ENCODE results near the gene RPS6KA2.

RPS6KA2 gene

DNA sequence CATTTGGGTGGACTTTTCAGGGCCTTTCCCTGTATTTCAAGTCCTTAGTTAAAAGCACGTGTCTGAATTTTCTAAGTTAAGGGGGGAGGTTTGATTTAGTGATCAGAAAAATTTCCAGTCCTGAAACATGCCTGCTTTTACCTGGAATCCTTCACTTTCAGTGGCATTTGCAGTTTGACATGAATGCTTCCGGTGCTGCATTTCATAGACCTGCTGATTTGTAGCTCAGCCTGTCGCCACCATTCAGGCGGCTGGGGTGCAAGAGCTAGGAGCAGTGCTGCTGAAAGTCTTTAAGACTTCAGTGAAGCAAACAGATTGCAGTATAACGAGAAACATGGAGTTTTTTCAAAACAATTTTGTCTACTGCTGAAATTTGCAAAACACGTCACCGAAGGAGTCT is 14.0 kb downstream of the RPS6KA2 start:
- CTCF ChIA-PET = no interaction called here
- POLR2A ChIA-PET = interaction anchor here (1.4 kb wide), 1 partner anchor 14 kb away, joined by 8 read pairs; the partner anchor contains the start of gene RPS6KA2

DNA sequence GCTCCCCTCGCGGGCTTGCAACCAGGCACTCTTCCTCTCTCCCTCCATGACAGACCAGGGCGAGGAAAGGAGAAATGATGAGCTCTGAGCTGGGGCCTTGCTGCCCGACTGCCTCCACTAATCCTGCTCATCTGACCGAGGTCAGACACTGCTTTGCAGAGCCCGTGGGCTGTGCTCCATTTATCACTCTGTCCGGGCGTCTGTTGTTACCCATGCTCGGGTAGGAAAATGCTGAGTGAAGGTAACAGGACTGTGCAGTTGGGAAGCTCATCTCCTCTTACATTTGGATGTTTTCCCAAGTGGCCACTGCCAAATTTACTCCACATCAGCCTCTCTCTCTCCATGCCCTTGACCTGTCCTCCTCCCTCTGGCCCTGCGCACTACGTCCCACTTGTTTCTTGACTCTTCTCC is 14.6 kb downstream of the RPS6KA2 start:
- POLR2A ChIA-PET = interaction anchor here (1.4 kb wide), 1 partner anchor 14 kb away, joined by 8 read pairs; the partner anchor contains the start of gene RPS6KA2
- no peak for TF ChIP-seq CTBP1 (IDR thresholded peaks at IDR 0.05; ENCODE audit: borderline replicate concordance)
- TF ChIP-seq SP1 (IDR thresholded peaks at IDR 0.05) = no peak
- TF ChIP-seq TARDBP (IDR thresholded peaks at IDR 0.05) = no peak
- TF ChIP-seq L3MBTL2 (conservative IDR thresholded peaks at IDR 0.05) = no peak
- TF ChIP-seq LEF1 (IDR thresholded peaks at IDR 0.05; ENCODE audit: borderline replicate concordance) = no peak
- no peak for TF ChIP-seq BHLHE40 (IDR thresholded peaks at IDR 0.05; ENCODE audit: borderline replicate concordance)

More for the DNA sequence above, 14.0 kb downstream of the RPS6KA2 start:
- no peak for TF ChIP-seq FOXM1 (IDR thresholded peaks at IDR 0.05; ENCODE audit: borderline replicate concordance)
- no peak for TF ChIP-seq NFRKB (IDR thresholded peaks at IDR 0.05)
- no peak for TF ChIP-seq BHLHE40 (IDR thresholded peaks at IDR 0.05; ENCODE audit: borderline replicate concordance)
- TF ChIP-seq ZNF384 (IDR thresholded peaks at IDR 0.05) = no peak
- TF ChIP-seq SUZ12 (IDR thresholded peaks at IDR 0.05) = no peak
- no peak for TF ChIP-seq FOXK2 (IDR thresholded peaks at IDR 0.05)
- no peak for TF ChIP-seq TARDBP (IDR thresholded peaks at IDR 0.05)
- TF ChIP-seq, protein P1, sequence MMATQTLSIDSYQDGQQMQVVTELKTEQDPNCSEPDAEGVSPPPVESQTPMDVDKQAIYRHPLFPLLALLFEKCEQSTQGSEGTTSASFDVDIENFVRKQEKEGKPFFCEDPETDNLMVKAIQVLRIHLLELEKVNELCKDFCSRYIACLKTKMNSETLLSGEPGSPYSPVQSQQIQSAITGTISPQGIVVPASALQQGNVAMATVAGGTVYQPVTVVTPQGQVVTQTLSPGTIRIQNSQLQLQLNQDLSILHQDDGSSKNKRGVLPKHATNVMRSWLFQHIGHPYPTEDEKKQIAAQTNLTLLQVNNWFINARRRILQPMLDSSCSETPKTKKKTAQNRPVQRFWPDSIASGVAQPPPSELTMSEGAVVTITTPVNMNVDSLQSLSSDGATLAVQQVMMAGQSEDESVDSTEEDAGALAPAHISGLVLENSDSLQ (IDR thresholded peaks at IDR 0.05) = no peak
- TF ChIP-seq HDGF (IDR thresholded peaks at IDR 0.05; ENCODE audit: borderline replicate concordance) = no peak
- TF ChIP-seq ARNT (IDR thresholded peaks at IDR 0.05) = no peak
- no peak for DNase-seq (ENCODE audit: extremely low spot score)

DNA sequence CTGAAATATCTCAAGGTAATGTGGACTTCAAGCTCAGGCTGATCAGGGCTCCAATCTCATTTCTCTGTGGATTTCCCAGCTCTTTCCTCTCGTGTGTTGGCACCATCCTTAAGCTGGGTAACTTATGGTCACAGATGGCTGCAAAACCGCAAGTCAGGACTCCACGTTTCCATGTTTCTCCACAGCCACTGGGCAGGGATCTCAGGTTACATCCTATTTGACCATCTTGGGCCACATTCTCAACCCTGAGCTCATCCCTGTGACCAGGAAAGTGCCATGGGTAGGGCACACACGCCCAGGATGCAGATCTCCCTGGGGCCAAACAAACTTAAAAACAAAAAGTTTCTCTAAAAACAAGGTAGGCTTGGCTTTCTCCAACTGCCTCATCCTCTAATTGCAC is 15.4 kb downstream of the RPS6KA2 start:
- TF ChIP-seq FOXM1 (IDR thresholded peaks at IDR 0.05; ENCODE audit: borderline replicate concordance) = no peak
- TF ChIP-seq FOXK2 (IDR thresholded peaks at IDR 0.05) = no peak
- no peak for TF ChIP-seq FOXA1 (IDR thresholded peaks at IDR 0.05)
- TF ChIP-seq SUZ12 (IDR thresholded peaks at IDR 0.05) = no peak
- TF ChIP-seq ELF4 (IDR thresholded peaks at IDR 0.05) = no peak
- no peak for TF ChIP-seq TARDBP (IDR thresholded peaks at IDR 0.05)
- TF ChIP-seq, protein P1 (IDR thresholded peaks at IDR 0.05) = no peak
- POLR2A ChIA-PET = no interaction called here
- DNase-seq (ENCODE audit: extremely low spot score) = no peak
- CTCF ChIA-PET = no interaction called here

More for the DNA sequence above, 14.6 kb downstream of the RPS6KA2 start:
- no peak for DNase-seq (ENCODE audit: extremely low spot score)
- CTCF ChIA-PET = no interaction called here

DNA sequence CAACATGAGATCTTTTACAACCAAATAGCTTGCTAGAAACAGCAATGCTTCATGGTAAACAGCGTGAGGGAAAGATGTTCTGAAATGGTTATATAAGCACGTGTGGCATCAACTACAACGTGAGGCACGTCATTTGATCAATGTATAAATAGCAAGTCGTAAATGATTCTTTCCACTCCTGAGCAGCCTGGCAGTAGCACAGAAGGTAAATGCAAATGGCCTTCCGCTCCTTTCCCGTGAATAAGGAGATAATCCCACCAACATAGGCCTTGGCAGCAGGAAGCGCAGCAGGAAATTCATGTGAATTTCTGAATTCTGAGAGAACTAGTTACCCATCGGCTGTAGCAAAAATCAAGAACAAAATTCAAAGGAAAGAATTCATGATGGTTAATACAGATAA is 17.0 kb downstream of the RPS6KA2 start:
- POLR2A ChIA-PET = no interaction called here
- CTCF ChIA-PET = no interaction called here
- no peak for TF ChIP-seq SUZ12 (IDR thresholded peaks at IDR 0.05)
- no peak for TF ChIP-seq TARDBP (IDR thresholded peaks at IDR 0.05)
- TF ChIP-seq ELF4 (IDR thresholded peaks at IDR 0.05) = no peak
- TF ChIP-seq BHLHE40 (IDR thresholded peaks at IDR 0.05; ENCODE audit: borderline replicate concordance) = no peak
- no peak for TF ChIP-seq ZNF384 (IDR thresholded peaks at IDR 0.05)
- TF ChIP-seq L3MBTL2 (conservative IDR thresholded peaks at IDR 0.05) = no peak
- TF ChIP-seq CTBP1 (IDR thresholded peaks at IDR 0.05; ENCODE audit: borderline replicate concordance) = no peak
- no peak for DNase-seq (ENCODE audit: extremely low spot score)

DNA sequence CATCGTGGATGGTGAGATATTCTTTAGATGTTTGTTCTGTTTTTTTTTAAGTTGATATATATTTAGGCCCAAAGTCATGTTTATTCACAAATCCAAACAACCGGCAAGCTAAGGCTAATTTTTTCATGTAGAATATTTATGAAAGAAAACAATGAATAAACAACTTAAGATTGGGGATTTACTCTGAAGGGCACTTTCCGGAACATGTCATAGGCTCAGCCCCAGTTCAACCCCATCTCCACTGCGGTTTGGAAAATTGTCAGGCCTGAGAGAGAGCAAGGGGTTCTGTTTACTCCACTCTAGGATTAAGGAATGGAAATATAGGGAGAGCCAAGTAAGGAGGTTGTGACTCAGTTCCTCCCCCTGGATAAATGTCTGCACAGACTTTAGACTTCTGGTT is 18.3 kb downstream of the RPS6KA2 start:
- no peak for DNase-seq (ENCODE audit: extremely low spot score)
- TF ChIP-seq SP1 (IDR thresholded peaks at IDR 0.05) = no peak
- no peak for TF ChIP-seq FOXM1 (IDR thresholded peaks at IDR 0.05; ENCODE audit: borderline replicate concordance)
- no peak for TF ChIP-seq NFRKB (IDR thresholded peaks at IDR 0.05)
- TF ChIP-seq ELF4 (IDR thresholded peaks at IDR 0.05) = no peak
- TF ChIP-seq FOXK2 (IDR thresholded peaks at IDR 0.05) = no peak
- TF ChIP-seq HDGF (IDR thresholded peaks at IDR 0.05; ENCODE audit: borderline replicate concordance) = no peak
- TF ChIP-seq BHLHE40 (IDR thresholded peaks at IDR 0.05; ENCODE audit: borderline replicate concordance) = no peak
- no peak for TF ChIP-seq ARNT (IDR thresholded peaks at IDR 0.05)
- no peak for TF ChIP-seq ZNF384 (IDR thresholded peaks at IDR 0.05)
- POLR2A ChIA-PET = no interaction called here
- CTCF ChIA-PET = no interaction called here

DNA sequence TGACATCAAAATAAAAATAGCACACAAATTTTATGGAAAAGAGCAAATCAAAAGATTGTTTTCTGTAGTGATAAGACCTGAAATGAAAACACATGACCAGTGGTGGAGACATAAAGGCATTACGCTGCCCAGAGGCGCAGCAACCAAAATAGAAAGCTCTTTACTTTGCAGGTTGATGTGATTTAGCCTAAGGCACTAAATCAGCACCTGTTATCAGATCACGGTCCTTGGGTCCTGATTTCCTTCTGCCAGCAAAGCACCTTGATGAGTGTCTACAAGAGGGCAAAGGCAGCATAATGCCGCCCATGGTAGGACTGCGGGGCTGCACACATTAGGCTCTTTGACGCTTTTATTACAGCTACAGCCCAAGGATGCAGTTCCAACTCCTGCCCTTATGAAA is 21.3 kb downstream of the RPS6KA2 start:
- POLR2A ChIA-PET = no interaction called here
- no peak for DNase-seq (ENCODE audit: extremely low spot score)
- CTCF ChIA-PET = no interaction called here
- TF ChIP-seq FOXM1 (IDR thresholded peaks at IDR 0.05; ENCODE audit: borderline replicate concordance) (no peak), ELF4 (IDR thresholded peaks at IDR 0.05) (no peak), SP1 (IDR thresholded peaks at IDR 0.05) (no peak), ZNF384 (IDR thresholded peaks at IDR 0.05) (no peak), TARDBP (IDR thresholded peaks at IDR 0.05) (no peak), NFRKB (IDR thresholded peaks at IDR 0.05) (no peak), CTBP1 (IDR thresholded peaks at IDR 0.05; ENCODE audit: borderline replicate concordance) (no peak), SUZ12 (IDR thresholded peaks at IDR 0.05) (no peak), FOXA1 (IDR thresholded peaks at IDR 0.05) (no peak)

DNA sequence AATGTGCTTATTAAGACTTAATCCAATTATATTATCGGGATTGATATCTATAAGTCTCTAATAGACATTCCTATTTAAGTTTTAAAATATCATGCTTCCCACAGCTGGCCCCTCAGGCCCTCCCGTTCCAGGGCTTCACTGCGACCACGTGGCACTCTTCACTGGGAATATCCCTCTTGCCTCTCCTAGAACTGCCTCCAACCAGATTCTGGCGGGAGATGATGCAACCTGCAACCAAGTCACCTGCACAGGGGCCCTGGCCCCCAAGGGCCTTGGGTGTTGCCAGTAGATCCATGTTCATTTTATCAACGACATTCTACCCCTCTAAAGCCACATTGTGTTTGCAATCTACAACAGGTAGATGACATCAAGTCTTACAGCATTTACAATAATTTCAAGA is 22.1 kb downstream of the RPS6KA2 start:
- CTCF ChIA-PET = no interaction called here
- POLR2A ChIA-PET = no interaction called here
- no peak for TF ChIP-seq ELF4 (IDR thresholded peaks at IDR 0.05)
- TF ChIP-seq ARNT (IDR thresholded peaks at IDR 0.05) = no peak
- TF ChIP-seq HDGF (IDR thresholded peaks at IDR 0.05; ENCODE audit: borderline replicate concordance) = no peak
- no peak for TF ChIP-seq FOXM1 (IDR thresholded peaks at IDR 0.05; ENCODE audit: borderline replicate concordance)
- no peak for TF ChIP-seq CTBP1 (IDR thresholded peaks at IDR 0.05; ENCODE audit: borderline replicate concordance)
- no peak for TF ChIP-seq FOXA1 (IDR thresholded peaks at IDR 0.05)
- TF ChIP-seq, protein P1 (IDR thresholded peaks at IDR 0.05) = no peak
- TF ChIP-seq L3MBTL2 (conservative IDR thresholded peaks at IDR 0.05) = no peak
- TF ChIP-seq LEF1 (IDR thresholded peaks at IDR 0.05; ENCODE audit: borderline replicate concordance) = no peak
- no peak for TF ChIP-seq BHLHE40 (IDR thresholded peaks at IDR 0.05; ENCODE audit: borderline replicate concordance)
- no peak for TF ChIP-seq SUZ12 (IDR thresholded peaks at IDR 0.05)
- no peak for TF ChIP-seq TARDBP (IDR thresholded peaks at IDR 0.05)
- TF ChIP-seq SP1 (IDR thresholded peaks at IDR 0.05) = no peak
- no peak for TF ChIP-seq ZNF384 (IDR thresholded peaks at IDR 0.05)
- no peak for TF ChIP-seq FOXK2 (IDR thresholded peaks at IDR 0.05)
- no peak for TF ChIP-seq NFRKB (IDR thresholded peaks at IDR 0.05)
- DNase-seq (ENCODE audit: extremely low spot score) = no peak
